ENCODE results near the gene METTL16.

- no peak for TF ChIP-seq POLR2A (IDR thresholded peaks at IDR 0.05; ENCODE audit: low read length)
- TF ChIP-seq GATA1 (IDR thresholded peaks at IDR 0.05; ENCODE audit: low read depth, low read length) = no peak
These were observed 100.7 kb downstream of the METTL16 start for GRCh38 chr17:2410951-2411350.

All from erythroblast (primary cell).